Activated T-helper 9 cell treated with anti-CD3 and anti-CD28 coated beads, Interleukin-2, amount 50 U/mL, for 16 hours (primary cell): ENCODE data around the gene DDX23.

Source experiments
- DNase-seq: peaks from one replicate; pipeline ENCODE4 v3.0.0-alpha.2; 2020; ENCODE audit warnings: low read depth

The DDX23 gene

DNA sequence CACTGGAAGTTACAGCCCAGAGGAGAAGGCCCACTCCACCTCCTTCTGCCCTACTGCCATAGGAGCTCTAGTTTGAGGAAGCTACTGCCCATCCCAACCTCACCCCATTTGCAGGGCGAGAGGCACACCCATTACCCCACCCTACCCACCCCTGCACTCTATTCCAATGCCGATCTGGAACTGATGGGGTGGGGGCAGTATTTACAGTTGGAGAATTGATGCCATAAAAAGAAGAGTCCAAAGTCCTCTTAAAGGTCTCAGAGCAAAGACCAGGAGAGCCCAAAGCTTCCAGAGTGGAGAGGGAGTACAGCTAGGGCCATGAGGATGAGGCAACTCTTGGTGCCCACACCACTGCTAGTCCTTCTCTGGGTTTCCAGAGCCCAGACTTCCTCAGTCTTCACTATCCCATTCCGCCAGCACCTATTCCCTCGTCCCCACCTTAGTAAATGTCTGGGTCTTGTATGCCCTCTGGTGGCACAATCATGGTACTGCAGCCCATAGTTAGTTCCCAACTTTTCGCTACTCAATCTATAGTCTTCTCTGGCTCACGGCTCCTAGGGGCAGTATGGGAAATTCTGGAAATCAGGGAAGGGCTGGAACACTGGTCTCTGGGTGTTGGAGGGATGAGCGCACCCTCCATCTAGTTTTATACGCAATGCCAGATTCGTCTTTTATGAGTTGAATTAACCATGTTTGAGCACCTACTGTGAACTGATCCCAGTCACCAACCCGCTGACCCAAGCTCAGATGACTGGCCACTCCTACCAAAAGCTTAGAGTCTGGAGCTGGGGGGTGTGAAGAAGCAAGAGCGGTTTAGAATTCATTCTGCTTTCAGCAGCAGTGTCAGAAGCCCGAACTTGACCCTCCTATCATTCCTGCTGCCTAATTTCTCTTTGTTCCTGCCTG lies 56.2 kb downstream of the DDX23 start:
- DNase-seq: peak; percentile 24

DNA sequence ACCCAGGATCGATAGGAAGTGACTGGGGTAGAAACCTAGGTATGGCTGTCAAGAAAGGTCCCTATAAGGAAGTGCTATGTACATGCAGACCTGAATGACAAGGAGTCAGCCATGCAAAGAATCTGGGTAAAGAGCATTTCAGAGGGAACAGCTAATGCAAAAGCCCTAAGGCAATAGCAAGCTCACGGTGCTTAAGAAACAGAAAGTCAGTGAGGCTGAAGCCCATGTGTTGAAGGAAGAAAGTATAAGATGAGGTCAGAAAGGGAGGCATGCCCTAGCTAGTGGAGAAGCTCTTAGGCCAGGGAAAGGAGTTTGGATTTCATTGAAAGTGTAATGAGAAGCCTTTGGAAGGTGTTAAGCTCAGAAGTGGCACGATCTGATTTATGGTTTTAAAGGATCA lies 57.1 kb downstream of the DDX23 start:
- DNase-seq: no peak

DNA sequence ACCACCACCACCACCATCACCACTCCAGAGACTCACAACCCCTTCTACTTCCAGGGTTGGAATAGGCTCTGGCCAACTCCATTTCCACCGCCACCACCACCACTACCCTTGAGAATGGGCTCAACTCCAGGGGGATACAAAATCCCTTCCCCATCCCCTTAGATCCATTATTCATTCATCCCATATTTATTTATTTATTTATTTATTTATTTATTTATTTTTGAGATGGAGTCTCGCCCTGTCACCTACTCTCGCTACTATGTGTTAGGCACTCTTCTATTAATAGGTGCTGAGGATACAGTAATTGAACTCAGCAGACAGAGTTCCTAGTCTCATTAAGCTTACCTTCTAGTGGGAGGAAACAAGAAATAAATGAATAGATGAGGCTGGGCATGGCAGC lies 58.3 kb downstream of the DDX23 start:
- DNase-seq: no peak

DNA sequence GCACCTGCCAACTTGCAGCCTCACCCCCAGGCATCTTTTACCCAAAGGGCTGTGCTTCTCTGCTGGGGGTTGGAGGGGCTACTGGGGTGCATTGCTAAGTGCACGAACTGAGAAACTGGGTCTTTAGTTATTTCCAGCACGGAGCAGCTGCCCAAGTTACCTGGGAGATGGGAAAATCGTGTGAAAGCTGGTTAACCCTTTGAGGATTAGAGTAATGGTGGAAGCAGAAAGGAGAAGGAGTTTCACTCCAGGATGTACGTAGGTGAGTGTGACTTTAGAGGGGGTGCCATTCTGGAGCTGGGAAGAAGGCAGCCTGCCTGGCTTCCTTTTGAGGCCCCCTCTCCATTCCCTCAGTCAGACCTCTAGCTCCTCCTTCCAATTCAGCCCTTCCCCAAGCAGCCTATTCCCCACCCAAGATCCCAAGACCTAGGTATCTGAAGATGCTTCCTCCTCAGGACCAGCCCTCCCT lies 62.1 kb downstream of the DDX23 start:
- no peak for DNase-seq

DNA sequence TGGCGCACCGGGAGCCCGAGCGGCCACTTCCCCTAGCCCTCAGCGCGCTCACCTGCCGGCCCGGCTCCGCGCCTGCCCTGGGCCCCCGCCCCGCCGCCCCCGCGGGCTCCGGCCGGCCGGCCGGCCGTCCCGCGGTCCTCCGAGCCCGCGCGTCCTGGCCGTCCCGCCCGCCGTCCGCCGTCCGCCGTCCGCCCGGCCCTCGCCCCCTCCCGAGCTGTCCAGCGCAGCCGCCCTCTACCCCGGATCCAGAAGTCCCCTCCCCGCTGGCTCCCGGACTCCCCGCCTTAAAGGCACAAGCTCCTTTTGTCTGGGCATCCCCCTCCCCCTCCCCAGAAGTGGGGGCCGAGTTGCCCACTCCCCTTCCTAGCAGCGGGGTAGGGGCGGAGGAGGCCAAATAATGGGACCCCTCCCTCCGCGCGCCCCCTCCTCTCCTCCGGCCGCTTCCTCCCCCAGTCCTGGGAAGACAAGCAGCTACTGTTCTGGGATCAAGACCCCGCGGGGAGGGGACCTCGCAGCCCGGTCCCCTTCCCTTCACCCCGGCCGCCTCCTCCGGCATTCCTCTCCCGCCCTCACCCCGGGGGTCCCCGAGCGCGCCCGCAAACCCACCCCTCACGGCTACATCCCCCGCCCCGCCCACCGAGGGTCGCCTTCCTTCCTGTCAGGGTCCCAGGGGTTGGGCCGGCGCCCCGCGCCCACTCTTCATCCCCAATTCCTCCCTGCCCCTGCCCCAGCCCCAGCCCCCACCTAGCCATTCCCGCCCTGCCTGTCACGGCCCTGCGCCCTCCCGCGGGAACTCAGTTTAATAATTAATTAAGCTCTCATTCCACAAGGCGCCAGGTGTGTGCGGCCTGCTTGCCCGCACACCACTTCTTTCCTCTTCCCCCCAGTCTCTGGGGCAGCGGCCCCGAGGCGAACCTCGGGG lies 62.8 kb downstream of the DDX23 start, which contains the start of gene ADCY6:
ADCY6 (minus strand) TSS at position 236 of the 922 bp plus-strand sequence. CDS start 5,655 bp downstream, outside the sequence.
- DNase-seq: no peak

DNA sequence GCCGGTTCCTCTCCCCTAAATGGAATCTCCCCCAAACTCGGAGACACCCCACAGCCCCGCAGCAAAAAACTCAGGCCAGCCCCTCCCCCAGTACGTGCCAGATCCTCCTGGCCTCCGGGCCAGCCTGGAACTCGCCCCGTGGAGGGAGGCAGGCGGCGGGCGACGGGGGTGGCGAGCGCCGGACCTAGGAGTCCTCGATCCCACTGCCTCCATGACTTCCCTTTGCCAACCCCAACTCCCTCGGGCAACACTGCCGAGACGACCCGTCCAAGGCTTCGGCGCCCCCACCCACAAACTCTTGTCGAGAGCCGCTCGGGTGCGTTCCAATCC lies 63.5 kb downstream of the DDX23 start:
- DNase-seq: no peak

DNA sequence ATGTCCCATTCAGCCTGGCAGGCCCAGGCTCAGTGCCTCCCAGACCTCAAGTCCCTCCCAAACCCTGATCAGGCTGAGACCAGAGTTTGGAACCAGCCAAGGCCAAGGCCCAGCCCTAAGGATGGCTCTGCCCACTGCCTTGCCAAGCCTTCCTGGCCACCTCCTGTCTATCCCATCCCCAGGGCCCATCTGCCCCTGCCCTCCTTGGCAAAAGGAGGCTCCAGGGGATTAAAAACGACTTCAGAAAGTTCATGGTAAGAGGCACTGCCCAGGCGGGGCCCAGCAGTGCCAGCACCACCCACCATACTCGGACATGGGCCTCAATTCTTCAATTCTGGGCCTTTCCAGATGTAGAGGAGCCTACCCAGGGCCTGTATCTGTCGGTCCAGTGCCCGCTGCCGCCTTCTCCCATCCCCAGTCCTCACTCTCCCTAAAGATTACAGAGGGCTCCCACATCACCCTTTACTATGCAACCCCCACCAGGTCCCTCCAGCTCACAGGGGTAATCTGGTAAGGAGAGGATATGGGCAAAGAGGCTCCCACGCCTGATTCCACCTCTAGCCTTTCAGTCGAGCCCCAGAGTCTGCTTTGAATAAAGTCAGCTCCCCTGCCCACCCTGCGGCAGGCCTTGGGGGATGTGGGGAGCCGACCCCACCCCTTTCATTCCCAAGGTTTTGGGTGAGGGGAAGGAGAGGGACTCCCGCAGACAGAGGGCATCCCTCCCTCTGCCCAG lies 64.0 kb downstream of the DDX23 start:
- no peak for DNase-seq

DNA sequence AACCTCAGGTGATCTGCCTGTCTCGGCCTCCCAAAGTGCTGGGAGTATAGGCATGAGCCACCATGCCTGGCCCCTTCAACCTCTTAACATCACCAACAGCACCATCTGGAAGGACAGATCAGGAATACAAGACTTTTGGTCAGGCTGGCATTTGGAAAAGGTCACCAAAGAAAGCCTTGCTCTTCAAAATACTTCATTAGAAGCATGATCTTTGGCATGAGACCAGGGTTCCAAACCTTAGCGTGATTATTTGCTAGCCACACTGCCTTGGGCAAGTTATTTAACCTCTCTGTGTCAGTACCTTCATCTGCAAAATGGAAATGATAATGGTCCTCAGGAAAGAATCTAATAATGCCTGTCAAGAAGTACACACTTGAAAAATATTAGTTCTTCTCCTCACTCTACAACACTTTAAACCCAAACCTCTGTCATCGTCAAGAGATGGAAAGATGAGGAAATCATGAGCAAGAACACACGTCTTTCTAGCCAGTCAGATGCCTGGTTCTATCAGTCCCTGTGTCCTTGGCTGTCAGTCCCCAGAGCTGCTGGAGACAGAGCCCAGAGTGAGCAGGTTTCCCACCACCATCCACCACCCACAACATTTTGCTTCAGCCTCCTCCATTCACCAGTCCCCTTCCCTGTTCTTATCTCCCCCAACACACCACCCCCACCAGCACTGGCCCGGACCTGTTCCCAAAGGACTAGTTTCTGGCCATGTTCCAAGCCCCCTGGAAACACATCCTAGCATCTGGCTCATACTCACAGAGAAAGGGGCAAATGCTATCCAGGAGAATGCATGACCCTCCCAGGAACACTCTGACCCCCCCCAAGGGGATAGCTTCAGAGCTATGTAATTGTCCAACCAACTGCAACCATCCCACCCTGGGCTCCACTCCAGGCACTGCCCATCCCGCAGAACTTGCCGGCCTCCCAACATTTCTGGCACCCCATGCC lies 65.1 kb downstream of the DDX23 start:
- DNase-seq: no peak

DNA sequence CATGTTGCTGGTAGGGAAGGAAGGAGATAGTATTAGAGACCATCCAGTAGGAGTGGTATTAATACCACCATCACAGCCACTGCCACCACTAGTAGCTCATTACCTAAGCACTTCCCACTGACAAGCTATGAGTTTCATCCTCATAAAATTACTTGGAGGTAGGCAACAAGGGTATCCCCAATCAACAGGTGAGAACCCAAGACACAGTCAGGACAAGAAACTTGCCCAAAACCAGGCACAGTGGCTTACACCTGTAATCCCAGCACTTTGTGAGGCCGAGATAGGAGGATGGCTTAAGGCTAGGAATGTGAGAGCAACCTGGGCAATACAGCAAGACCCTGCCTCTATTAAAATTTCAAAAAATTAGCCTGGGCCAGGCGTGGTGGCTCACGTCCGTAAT lies 68.5 kb downstream of the DDX23 start:
- DNase-seq: no peak

DNA sequence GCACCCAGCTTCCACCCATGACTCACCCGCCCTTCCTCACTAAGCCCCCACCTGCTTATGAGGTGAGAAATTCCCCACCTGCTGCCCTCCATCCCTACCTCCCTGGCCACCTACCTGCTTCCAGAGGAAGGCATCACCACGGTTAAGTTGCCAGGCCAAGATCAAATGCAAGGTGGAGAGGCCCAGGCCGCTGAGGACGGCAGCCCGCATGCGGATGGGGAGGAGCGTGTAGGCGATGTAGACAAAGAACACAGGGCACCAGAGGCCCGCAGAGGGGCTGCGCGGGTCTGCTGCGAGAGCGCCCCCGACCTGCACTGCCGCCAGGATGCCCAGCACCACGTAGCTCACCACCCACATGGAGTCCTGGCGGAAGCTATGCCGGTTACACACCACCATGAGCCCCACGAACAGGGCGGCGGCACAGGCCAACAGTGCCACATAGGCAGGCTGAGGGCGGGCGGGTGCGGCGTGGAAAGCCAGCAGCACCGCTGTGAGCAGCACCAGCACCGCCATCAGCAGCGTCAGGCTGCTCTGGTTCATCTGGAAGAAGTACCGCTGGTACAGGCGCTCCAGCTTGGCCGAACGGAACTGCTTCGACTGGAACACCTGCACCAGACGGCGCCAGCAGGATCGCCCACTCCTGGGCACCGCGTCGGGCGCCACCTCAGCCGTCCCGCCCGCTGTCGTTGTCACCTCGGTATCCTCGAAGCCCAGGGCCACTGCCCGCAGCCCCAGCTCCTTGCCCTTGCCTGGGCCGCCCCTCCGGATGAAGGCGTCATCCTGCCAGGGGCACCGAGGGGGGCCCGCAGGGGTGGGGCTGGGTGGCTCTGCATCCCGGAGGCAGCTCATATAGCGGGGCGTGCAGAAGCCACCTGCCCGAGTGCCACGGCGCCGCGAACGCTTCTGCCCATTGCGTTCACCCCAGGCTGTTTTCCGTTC lies 69.2 kb downstream of the DDX23 start:
- DNase-seq: no peak

DNA sequence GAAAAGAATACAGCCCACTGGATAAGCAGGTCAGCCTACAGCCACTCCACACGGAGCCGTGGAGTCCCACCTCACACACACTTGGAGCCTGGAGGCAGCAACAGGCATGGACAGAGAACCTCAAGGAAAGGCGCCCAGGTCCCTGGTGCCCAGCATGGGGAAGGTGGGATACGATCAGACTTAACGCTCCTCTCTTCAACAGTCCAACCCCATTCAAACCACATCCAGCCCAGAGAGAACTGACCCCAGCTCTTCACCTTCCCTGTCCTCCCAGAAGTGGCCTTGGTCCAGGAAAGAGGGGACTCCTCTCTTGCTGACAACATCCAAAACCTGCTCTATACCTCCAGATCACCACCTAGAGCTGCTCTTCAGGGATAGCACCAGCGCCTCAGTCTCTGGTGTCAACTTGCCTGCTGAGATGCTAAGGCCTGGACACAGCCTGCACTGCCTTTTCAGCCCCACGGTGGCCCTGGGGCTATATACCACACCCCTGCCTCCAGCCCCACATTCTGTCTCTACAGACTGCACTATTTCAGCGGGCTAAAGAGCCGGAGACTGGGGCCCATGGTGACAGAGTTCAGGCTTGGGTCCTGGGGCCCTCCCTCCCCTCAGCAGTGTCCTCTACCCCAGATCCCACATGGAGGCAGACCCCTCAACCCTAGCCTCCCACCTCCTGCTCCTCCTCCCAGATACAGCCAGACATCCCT lies 70.1 kb downstream of the DDX23 start:
- DNase-seq: no peak

DNA sequence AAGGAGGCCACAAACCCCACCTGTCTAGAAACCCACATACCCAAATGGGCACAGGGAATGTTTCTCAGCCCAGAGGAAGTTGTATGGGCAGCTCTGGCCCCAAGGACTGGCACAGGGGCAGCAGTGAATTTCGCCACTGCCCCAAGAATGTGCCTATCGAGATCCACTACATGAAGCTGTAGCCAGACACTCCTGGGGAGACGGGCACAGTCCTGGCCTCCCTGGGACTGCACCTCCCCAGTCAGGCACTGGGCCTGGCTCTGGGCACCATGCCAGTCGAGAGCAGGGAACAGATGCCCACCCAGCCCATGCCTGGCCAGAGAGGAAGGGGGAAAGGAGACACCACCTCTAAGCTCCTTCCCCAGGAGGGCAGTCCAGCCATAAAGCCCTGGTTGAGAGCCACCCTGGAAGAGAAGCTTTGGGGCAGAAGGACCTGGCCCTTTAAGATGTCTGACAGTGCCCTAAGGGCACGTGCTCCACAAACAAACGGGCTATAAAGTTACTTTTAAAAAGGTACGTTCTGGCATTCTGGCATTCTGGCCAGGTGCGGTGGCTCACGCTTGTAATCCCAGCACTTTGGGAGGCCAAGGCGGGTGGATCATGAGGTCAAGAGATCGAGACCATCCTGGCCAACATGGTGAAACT lies 71.5 kb downstream of the DDX23 start:
- DNase-seq: no peak

DNA sequence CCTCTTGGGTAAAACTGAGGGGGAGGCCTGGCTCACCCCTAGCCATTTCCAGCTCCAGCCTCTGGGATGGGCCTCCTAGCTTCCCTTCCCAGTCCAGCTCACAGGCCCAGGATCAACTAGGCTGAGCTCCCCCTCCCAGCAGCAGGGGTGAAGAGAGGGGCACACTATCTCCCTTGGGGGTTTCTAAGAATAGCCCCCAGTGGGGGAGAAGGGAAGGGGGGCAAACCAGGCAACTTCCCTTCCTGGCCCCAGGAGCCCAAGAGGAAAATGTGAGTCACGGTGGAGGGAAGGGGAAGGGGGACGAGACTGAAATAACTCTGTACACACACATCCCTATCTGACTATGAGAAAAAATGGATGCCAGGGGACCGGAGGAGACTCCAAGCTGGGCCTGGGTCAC lies 72.1 kb downstream of the DDX23 start:
- DNase-seq: no peak
